ENCODE measurements around the gene PDE6A.
"Not testable (repeated sequence)": the region's sequence is repeated elsewhere in the genome, so short reads cannot be mapped to it uniquely, and the experiment has no call there.

Gene PDE6A

DNA sequence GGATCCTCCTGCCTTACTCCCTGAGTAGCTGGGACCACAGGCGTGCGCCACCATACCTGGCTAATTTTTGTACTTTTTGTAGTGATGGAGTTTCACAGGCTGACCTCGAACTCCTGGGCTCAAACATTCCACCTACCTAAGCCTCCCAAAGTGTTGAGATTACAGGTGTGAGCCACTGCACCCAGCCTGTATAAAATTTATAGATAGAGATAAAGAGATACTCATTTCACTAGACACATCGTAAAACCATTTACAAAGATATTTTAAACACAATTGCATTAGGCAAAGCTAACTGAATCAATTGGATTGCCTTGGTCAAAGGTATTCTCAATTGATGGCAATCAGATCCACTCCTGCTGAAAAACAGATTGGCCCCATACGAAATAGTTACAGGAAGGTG lies 52.0 kb downstream of the PDE6A start:
- DNase-seq, result no peak

DNA sequence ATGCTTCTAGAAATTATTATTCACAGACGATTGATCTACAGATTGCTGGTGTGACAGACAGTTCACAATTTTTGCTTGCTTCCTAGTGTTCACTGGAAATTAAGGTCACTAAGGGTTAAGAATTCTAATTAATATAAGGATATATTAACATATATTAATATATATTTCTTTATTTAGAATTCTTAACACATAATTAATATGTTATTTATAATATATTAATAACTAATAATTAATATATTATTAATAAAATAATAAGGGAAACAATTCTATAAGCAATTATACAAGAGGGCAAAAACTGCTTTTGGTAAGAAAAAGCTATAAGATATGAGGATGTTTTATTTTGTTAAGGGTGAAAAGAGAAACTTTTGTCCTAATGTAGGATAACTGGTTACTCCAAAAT lies 56.3 kb downstream of the PDE6A start:
- DNase-seq, result no peak

DNA sequence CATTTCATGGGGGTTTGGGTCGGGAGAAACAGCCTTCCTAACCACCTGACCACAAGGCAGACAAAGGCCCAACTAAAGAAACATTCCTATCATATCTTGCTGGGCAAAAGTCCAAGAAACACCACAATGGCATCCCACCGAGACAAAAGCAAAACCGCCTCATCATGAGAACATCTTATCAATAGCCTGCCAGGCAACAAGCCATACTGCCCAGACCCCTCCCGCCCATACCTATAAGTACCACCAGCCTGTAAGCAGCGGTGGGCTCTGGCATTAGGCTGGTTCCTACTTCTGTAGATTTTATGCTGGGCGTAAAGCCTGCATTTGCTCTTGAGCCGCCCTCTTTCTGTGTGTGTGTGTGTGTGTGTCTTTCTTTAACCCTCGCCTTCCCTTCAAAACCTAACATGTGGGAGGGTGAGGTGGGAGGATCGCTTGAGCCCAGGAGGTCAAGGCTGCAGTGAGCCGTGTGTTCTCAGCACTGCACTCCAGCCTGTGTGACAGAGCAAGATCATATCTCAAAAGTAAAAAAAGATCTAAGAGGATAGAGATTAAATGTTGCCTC lies 56.9 kb downstream of the PDE6A start:
- DNase-seq, result no peak

DNA sequence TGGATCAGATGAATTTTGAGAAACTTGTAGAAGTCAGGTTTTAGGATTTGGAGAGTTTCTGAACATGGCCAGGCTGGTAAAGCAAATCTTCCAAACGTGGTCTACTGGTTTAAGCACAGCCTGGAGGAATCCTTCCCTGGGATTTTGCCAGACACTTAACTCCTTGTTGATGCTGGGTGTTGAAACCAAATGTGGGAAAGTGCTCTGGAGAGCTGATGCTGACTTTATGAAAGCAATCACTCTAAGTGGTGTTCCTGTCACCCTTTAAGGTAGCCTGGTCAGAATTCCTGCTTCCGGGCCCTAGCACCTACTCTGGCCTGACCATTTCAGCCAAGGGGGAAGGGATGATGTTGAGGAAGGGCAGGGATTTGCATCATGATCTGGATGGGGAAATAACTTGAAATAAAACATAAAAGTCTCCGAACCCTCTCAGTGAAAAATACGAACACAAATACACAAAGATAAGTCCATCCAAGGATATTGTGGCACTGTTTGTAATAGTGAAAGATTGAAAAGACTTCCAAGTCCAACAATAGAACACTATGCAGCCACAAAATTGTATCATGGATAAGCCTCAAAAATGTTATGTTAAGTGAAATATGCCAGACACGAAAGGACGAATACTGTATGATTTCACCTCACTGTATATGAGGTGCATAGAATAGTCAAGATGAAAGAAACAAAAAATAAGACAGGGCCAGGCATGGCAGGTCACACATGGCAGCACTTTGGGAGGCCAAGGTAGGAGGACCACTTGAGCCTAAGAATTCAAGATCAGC lies 57.7 kb downstream of the PDE6A start:
- no peak for DNase-seq

DNA sequence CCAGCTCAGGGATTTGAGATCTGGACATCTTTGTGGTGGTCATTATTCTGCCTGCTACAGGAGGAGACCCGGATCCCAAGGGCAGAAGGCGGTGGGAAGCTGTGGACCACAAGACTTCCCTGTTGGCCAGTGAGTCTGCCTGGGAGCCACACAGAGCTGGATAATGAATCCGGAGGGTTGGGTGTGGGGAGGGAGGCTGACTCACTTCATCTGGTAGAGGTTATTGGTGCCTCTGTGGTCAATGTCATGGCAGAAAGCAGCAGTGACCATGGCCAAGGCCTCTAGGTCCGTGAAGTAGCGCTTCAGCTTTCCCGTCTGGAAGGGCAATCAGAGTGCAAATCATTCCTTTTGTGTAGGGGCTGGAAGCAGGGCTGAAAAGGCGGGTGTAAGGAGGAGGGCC lies 58.5 kb downstream of the PDE6A start:
- no peak for DNase-seq

DNA sequence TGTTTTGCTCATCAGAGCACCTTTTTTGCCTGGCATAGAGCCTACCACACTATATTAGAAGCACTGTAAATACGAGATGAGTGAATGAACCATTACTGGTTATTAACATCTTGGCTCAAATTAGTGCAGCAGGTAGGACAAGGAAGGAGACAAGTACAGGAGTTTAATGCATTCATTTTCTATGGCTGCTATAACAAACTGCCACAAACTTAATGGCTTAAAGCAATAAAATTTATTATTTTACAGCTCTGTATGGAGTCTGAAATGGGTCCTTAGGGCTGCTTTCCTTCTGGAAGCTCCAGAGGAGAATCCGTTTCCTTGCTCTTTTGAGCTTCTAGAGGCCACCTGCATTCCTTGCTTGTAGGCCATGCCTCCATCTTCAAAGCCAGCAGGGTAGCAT lies 59.1 kb downstream of the PDE6A start:
- DNase-seq, result no peak

DNA sequence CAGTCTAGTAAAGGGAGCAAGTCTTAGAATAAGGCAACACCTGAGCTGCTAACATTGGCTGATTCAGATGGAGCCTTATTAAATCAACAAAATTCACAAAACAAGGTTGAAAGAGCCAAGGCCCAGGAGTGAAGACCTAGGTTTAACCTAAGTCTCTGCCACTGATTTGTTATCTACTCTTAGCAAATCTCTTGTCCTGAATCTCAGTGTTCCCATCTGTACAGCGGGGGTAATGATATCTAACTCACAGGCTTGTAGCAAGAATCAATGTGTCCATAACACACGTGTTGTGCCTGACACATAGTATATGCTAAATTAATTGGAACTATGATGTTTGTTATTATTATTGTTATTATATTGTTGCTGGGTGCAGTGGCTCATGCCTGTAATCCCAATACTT lies 61.0 kb downstream of the PDE6A start:
- no peak for DNase-seq

DNA sequence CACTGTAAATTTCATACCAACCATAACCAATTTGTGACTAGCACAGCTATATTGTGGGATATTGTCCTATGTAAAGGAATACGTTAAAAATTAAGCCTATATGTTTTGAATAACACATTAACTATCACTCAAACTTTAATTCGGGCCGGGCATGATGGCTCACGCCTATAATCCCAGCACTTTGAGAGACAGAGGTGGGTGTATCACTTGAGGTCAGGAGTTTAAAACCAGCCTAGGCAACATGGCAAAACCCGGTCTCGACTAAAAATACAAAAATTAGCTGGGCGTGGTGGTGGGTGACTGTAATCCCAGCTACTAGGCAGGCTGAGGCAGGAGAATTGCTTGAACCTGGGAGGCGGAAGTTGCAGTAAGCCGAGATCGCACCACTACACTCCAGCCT lies 62.0 kb downstream of the PDE6A start:
- not testable (repeated sequence) for DNase-seq

DNA sequence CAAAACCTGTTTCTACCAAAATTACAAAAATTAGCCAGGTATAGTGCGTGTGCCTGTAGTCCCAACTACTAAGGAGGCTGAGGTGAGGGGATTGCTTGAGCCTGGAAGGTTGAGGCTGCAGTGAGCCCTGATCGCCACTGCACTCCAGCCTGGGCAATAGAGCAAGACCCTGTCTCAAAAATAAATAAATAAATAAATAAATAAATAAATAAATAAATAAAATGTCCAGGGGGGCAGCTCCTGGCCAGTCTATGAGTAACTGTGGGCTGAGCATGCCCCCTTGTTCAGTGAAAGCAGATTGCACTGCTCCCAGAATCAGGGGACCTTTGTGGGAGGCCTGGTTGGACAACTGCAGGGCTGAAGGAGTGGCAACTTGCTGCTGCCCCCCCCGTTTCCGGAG lies 62.7 kb downstream of the PDE6A start:
- no peak for DNase-seq

DNA sequence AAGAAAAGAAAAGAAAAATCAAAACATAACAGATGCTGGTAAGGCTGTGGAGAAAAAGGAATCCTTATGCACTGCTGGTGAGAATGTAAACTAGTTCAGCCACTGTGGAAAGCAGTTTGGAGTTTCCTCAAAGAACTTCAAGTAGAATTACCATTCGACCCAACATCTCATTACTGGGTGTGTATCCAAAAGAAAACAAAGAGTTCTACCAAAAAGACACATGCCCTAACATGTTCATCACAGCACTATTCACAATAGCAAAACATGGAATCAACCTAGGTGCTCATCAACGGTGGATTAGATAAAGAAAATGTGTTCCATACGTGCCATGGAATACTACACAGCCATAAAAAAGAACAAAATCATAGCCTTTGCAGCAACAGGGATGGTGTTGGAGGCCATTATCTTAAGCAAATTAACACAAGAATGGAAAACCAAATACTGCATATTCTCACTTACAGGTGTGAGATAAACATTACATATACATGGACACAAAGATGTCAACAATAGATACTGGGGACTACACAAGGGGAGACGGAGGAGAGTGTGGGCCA lies 63.4 kb downstream of the PDE6A start:
- DNase-seq, result no peak

DNA sequence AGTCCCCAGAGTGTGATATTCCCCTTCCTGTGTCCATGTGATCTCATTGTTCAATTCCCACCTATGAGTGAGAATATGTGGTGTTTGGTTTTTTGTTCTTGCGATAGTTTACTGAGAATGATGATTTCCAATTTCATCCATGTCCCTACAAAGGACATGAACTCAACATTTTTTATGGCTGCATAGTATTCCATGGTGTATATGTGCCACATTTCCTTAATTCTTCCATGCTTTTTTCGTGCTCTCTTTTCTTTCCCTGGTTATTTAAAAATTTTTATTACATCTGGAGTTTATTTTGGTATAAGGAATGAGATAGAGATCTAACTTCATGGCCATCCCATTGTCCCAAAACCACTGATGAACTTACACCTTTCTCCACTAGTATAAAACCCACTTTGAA lies 65.0 kb downstream of the PDE6A start:
- DNase-seq, result not testable (repeated sequence)

DNA sequence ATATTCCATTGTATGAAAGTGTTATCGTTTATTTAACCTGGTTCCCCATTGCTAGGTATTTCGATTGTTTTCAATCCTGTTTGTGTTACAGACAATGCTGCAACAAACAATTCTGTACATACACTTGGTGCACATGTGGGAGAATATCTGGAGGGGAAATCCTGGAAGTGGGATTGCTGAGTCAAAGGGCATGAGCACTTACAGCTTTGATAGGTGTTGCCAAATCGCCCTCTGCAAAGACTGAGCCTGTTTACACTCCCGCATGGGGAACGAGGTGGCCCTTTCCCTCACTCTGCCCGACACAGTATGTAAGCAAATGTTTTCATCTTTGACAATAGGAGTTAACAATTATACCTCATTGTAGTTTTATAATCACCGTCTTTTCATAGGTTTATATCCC lies 66.2 kb downstream of the PDE6A start:
- DNase-seq, result no peak

DNA sequence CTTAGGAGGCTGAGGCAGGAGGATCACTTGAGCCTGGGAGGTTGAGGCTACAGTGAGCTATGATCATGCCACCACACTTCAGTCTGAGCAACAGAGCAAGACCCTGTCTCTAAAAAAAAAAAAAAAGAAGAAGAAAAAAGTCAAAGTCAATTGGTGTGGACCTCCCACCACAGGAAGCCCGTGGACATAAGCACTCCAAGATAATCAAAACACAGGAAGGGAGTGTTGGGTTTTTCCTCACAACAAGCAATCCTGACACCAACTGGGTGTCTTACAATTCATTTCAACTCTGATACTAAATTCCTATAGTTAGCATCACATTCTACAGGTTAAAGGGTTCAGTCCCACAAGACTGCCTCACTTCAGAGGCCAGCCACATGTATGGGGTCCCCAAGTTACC lies 70.7 kb downstream of the PDE6A start:
- DNase-seq, result no peak

DNA sequence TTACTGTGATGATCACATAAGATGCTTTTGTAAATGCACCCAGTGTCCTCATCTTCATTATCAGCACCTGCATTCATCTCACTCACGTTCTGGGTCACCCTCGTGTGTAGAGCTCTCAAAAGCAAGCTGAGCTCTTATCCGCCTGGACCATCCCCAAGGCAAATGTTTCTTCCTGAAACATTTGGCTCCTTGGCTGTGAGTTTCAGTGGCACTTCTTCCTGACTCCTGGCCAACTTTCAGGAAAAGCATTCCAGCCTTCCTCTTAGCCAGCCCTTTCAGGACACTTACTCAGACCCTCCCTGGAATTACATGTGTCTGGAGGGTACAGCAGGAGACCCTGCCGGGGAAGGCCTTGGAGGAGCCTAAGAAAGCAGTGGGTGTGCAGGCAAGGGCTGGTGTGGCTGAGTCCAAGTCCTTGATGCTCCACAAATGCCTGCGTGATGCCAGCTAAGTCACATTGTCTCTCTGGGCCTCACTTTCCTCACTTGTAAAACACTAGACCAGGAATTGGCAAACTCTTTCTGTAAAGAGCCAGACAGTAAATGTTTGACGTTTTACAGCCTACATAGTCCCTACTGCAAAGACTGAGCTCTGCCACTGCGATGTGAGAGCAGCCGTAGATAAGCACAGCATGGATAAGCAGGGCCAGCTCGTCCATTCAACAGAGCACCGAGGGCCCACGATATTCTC lies 72.1 kb downstream of the PDE6A start:
- no peak for DNase-seq

DNA sequence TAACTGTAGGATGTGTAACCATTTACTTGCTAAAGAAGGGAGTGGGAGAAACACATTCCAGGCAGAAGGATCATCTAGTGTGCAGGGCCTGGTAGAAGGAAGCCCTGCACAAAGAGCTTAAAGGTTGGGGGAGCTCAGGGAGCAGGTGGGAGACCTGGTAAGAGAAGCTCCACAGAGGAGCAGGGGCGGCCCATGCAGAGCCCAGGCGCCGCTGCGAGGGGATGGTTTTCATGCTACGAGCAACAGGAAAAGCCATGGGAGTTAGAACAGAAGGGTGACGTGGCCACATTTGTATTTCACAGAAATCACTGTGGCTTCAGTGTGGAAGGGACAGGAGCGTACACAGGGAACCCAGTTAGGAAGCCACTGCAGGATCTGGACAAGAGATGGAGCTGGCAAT lies 73.1 kb downstream of the PDE6A start:
- no peak for DNase-seq

DNA sequence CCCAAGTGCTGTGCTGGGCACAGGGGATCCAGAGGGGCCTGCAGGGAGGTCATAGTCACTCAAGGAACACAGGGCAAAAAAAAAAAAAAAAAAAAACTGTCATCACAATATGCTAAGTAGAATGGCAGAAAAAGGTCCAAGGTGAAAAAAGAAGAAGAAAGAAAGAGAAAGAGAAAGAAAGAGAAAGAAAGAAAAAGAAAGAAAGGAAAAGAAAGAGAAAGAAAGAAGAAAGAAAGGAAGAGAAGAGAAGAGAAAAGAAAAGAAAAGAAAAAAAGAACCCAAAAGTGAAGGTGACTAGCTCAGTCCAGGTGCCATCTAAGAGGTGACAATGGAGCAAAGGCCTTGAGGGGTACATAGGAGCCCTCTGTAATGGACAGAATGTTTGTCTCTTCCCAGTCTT lies 73.9 kb downstream of the PDE6A start:
- DNase-seq, result no peak

DNA sequence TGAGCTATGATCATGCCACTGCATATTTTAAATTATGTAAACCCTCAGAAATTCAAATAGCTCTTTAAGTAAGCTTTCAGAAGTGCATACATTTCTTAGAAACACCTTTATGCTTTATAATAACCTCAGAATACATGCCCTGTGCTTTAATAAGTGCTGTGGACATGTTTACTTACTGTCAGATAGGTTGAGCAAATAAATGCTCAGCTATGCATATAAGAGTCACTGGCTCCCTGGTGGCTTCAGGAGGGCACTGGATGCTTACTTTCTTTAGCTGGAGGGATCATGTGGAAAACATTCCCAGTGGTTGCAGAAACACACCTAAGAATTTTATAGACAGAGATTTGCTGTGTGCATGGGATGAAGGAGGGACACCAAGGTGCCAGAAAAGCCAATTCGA lies 74.4 kb downstream of the PDE6A start:
- no peak for DNase-seq

DNA sequence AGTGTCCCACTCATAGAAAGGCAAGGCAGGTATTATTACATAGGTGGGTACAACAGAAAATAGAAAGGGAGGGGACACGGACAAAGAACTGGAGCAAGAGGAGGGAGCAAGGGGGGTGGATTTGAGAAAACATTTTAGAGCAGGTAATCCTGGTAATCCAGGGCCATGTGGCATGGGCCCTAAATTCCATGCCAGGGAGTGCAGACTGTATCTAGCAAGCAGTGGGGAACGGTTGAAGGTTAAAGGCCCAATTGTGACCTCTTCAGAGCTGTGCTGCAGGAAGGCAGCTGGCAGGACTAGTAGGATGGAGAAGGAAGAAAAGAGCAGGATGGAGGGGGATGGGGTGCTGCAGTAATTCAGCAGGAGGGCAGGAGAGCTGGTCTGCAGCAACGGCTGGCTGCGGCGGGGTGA lies 75.2 kb downstream of the PDE6A start:
- DNase-seq, result no peak

DNA sequence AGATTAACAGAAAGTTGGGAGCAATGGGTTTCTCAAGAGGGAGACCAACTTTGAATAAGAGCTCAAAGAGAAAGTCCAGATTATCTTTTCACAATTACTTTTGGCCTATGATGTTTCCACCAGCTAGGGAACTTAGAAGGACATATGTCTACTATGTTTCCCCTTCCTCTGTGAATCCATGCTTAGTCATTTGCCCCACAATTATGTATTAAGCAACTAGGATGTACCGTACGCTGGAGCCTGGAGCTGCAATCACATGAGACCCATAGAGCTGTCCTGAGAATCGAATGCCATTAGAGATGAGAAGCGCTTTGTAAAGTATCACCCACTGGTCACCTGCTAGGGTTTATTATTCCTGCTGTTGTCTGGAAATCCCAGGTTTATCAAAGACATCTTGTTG lies 78.8 kb downstream of the PDE6A start:
- DNase-seq, result no peak

DNA sequence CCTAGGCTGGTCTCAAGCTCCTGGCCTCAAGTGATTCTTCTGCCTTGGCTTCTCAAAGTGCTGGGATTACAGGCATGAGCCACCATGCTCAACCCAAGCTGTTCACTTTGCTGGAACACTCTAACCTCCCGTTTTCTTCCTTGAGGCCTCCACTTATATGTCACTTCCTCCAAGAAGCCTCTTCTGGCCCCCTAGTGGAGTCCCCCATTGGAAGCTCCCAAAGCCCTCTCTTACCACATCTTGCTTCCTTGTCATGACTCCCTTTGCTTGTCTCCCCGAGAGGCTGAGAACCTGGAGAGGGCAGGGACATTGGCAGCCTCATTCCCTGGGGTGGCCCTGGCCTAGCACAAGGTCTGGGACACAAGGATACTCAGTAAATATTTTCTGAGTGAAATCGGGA lies 80.8 kb downstream of the PDE6A start:
- no peak for DNase-seq

DNA sequence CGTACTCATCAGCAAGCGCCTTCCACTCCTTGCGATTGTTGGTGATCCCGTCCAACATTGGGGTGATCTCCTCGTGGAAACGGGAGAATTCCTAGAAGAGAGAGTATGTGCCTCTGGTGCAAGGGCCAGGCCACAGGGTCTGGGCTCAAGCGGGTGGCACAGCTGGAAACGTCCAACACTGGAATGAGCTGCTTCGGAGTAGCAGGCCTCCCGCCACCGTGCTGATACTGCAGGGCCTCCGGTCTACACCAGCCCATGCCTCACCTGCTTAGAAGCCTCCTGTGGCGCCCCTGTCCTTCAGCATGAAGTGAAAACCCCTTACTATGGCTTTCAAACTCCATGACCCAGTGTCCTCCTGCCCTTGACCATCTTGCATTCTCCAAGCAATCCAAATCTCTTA lies 81.4 kb downstream of the PDE6A start:
- no peak for DNase-seq

DNA sequence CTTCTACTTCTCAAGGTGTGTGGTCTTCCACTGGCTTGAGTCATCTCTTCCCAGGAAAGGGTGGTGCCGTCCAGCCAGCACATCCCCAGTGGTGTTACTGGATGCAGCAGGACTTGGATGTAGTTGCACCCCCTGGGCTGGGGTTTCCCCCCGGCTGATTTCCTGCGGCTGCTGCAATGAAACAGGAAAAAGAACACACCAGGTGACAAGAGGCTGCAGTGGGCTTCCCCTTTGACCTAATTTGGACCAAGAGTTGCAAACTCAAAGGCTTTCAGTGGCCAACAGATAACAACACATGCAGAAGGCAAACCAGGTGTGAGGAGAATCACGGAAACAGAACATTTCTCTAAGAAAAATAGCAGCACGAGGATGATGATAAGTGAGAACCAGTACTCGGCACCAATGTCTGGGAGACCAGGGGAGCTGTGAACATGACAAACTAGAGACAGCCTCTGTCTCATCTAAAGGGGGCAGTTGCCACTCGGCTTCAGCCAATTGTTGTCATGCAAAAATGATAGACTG lies 83.7 kb downstream of the PDE6A start:
- DNase-seq, result no peak

DNA sequence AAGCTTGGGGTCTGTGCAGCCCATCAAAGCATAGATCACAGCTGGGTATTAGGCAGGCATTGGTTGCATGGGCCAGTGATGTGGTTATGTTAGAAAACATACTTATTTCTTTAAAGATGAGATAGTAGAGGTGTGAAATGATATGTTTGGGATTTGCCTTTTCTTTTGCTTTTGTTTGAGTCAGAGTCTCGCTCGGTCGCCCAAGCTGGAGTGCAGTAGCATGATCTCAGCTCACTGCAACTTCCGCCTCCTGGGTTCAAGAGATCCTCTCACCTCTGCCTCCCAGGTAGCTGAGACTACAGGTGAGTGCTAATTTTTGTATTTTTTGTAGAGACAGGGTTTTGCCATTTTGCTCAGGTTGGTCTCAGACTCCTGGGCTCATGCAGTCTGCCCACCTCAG lies 84.8 kb downstream of the PDE6A start:
- DNase-seq, result no peak

DNA sequence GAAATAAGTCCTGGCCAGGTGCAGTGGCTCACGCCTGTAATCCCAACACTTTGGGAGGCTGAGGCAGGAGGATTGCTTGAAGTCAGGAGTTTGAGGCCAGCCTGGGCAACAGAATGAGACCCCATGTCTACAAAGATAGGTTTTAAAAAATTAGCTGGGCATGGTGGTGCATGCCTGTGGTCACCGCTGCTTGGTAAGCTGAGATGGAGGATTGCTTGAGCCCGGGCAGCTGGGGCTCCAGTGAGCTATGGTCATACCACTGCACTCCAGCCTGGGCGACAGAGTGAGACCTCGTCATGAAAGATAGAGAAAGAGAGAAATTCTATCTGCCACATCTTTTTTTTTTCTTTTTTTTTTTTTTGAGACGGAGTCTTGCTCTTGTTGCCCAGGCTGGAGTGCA lies 86.1 kb downstream of the PDE6A start:
- not testable (repeated sequence) for DNase-seq

All from left hindlimb (tissue), 1 donor.